ENCODE results near the gene CDK14.
"Not testable (repeated sequence)": the region's sequence is repeated elsewhere in the genome, so short reads cannot be mapped to it uniquely, and the experiment has no call there.

CDK14 gene

DNA sequence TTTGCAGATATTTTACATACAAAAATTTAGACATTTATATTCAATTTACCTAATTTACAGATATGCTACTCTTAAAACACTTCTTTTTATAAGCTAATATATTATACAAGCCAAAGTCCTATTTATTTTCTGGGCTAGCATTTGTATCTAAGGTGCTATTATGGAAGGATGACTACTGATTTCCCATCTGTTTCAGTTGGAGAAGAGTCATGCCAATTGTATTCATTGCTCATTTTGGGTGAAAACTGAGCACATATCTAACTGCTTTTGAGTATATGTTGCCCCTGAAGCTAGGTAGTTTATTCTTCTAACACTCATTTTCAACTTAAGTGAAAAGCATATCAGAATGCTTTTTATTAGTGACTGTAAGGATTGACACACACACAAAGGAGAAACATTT lies 172.9 kb downstream of the CDK14 start:
- TF ChIP-seq Cebpa-rat (IDR thresholded peaks at IDR 0.05) = no peak
- no peak overlapping the region for H3K9ac ChIP-seq
- H3K27ac ChIP-seq = no peak overlapping the region
- H3K4me2 ChIP-seq = no peak overlapping the region
- H3K4me3 ChIP-seq = no peak overlapping the region
- H3K27me3 ChIP-seq = no peaks in the 10 kb centered on the region
- H3K4me1 ChIP-seq = peaks cover 14 to 29% (median 20%) of the 10 kb centered on the region in 10 experiments; a peak in 19 of 20 replicates
- peaks cover 47 to 74% (median 62%) of the 10 kb centered on the region in 11 experiments for H3K9me3 ChIP-seq (replicated peaks in 1 of 11)
- no peaks in the 10 kb centered on the region for H4K20me1 ChIP-seq
- H3K36me3 ChIP-seq = peaks cover 27 to 63% (median 50%) of the 10 kb centered on the region in 11 experiments

DNA sequence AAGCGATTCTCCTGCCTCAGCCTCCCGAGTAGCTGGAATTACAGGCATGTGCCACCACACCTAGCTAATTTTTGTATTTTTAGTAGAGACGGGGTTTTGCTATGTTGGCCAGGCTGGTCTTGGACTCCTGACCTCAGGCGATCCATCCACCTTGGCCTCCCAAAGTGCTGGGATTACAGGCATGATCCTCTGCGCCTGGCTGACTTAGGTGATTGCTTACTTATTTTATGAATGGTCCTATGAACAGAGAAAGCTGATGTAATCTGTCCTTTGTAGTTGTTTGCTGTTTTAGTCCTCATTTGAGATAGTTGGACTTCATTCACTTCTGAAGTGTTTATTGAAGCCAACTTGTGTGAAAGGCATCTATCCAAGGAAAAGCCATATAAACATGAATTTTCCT lies 173.4 kb downstream of the CDK14 start:
- not testable (repeated sequence) for H3K9ac ChIP-seq, H3K27me3 ChIP-seq, H3K27ac ChIP-seq, H3K4me2 ChIP-seq, H3K4me3 ChIP-seq, H4K20me1 ChIP-seq
- Histone ChIP-seq H3K9me3 (replicated peaks in 1 of 11) (peaks cover 47 to 76% (median 62%) of the 10 kb centered on the region in 11 experiments), H3K36me3 (peaks cover 27 to 63% (median 50%) of the 10 kb centered on the region in 11 experiments), H3K4me1 (peaks cover 10 to 24% (median 15%) of the 10 kb centered on the region in 10 experiments; a peak in 19 of 20 replicates)

DNA sequence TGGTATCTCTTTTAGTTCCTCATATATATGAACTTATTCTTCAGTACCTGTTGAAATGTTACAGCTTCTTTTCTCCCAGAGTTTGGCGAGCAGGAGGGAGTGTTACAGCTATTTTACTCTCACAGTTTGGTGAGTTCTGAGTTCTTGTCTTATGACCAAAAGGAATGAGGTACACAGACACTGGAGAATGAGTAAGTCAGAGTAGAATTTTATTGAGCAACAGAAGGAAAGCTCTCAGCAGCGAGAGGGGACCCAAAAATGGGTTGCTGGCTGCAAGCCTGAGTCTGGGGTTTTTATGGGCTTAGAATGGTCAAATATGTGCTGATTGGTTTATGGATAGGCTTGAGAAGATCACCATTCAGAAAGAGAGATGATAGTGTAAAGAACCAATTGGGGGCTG lies 175.2 kb downstream of the CDK14 start:
- Histone ChIP-seq H3K4me1 (peaks cover 6 to 11% (median 7%) of the 10 kb centered on the region in 10 experiments; a peak in 16 of 20 replicates), H3K9me3 (replicated peaks in 1 of 11) (peaks cover 47 to 80% (median 70%) of the 10 kb centered on the region in 11 experiments), H3K9ac (no peak overlapping the region), H3K4me2 (no peak overlapping the region), H3K27me3 (no peaks in the 10 kb centered on the region), H3K36me3 (peaks cover 27 to 73% (median 52%) of the 10 kb centered on the region in 11 experiments), H3K4me3 (peak overlapping the region in 4 of 10 experiments; percentile 9 to 23 (median 18); a peak in 2 of 20 replicates), H3K27ac (peak overlapping the region in 4 of 11 experiments; percentile 61 to 71 (median 66); a peak in 3 of 22 replicates), H4K20me1 (no peaks in the 10 kb centered on the region)
- TF ChIP-seq Cebpa-rat (IDR thresholded peaks at IDR 0.05) = no peak

DNA sequence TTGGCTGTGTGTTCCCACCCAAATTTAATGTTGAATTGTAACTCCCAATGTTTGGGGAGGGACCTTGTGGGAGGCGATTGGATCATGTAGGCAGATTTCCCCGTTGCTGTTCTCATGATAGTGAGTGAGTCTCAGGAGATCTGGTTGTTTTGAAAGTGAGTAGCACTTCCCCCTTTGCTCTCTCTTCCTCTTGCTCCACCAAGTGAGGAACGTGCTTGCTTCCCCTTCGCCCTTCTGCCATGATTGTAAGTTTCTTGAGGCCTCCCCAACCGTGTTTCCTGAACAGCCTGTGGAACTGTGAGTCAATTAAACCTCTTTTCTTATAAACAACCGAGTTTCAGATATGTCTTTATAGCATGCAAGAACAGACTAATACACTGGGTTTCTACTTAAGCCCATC lies 176.3 kb downstream of the CDK14 start:
- Histone ChIP-seq H3K27me3 (no peaks in the 10 kb centered on the region), H3K9ac (peak overlapping the region in 2 of 11 experiments; percentile 3 to 33; a peak in 1 of 22 replicates), H3K9me3 (replicated peaks in 1 of 11) (peaks cover 48 to 78% (median 68%) of the 10 kb centered on the region in 11 experiments), H3K4me1 (peaks cover 6 to 11% (median 7%) of the 10 kb centered on the region in 10 experiments; a peak in 16 of 20 replicates), H3K27ac (peak overlapping the region in 10 of 11 experiments; percentile 51 to 71 (median 62); a peak in 19 of 22 replicates), H3K4me3 (peak overlapping the region in 2 of 10 experiments; percentile 15 to 20; a peak in 1 of 20 replicates), H3K4me2 (peak overlapping the region in 10 of 11 experiments; percentile 7 to 52 (median 32); a peak in 15 of 22 replicates), H4K20me1 (no peaks in the 10 kb centered on the region), H3K36me3 (peaks cover 21 to 71% (median 45%) of the 10 kb centered on the region in 11 experiments)
- no peak for TF ChIP-seq Cebpa-rat (IDR thresholded peaks at IDR 0.05)

DNA sequence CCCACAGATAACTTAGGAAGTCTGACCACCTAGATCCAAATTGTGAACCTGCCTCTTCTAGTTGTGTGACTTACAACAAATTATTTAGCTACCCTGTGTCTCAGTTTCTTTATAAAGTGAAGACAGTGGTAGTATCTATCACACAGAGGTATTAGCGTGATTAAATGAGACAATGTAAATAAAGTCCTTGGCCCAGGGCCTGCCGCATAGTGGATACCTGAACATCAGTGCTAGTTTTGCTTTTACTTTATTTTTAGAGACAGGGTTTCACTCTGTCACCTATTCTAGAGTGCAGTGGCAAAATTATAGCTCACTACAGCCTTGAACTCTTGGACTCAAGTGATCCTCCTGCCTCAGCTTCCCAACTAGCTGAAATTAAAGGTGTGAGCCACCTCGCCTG lies 177.1 kb downstream of the CDK14 start:
- Histone ChIP-seq H3K4me1 (peaks cover 6 to 11% (median 7%) of the 10 kb centered on the region in 10 experiments; a peak in 16 of 20 replicates), H3K9ac (no peak overlapping the region), H3K27me3 (no peaks in the 10 kb centered on the region), H3K4me3 (no peak overlapping the region), H3K9me3 (replicated peaks in 1 of 11) (peaks cover 53 to 82% (median 66%) of the 10 kb centered on the region in 11 experiments), H3K27ac (no peak overlapping the region; a peak in 1 of 22 replicates), H4K20me1 (no peaks in the 10 kb centered on the region), H3K4me2 (no peak overlapping the region), H3K36me3 (peaks cover 21 to 71% (median 48%) of the 10 kb centered on the region in 11 experiments)
- no peak for TF ChIP-seq Cebpa-rat (IDR thresholded peaks at IDR 0.05)

- TF ChIP-seq Cebpa-rat (IDR thresholded peaks at IDR 0.05) = no peak
- Histone ChIP-seq H3K4me3 (no peak overlapping the region), H3K4me2 (no peak overlapping the region)
Observed at GRCh38 chr7:90774706-90775105, 178.6 kb downstream of the CDK14 start.

DNA sequence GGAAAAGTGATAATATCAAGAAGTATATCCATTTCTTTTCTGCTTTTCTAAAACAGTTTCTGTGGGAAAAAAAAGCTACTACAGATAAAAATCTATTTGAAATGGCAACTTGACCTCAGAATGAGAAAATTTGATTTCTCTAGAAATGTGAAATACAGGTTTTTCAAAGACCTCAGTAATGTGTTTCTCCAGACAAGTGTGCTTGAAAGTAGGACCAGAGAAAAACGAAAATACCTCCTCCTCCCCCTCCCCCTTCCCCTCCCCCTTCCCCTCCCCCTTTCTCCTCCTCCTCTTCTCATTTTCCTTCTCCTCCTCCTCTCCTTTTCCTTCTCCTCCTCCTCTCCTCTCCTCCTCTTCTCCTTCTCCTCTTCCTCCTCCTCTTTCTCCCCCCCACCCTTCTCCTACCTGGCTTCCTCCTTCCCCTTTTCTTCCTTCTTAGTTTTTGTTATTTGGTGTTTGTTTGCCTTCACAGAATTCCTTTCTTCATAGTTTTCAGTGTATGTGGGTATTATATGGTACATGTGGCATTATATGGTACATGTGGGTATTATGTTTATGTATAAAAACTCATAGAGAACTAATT lies 179.4 kb downstream of the CDK14 start:
- no peak for TF ChIP-seq Cebpa-rat (IDR thresholded peaks at IDR 0.05)
- Histone ChIP-seq H4K20me1 (no peaks in the 10 kb centered on the region), H3K27me3 (no peaks in the 10 kb centered on the region), H3K4me1 (peaks cover 6 to 11% (median 7%) of the 10 kb centered on the region in 10 experiments; a peak in 16 of 20 replicates), H3K4me2 (no peak overlapping the region), H3K4me3 (no peak overlapping the region), H3K27ac (no peak overlapping the region), H3K9me3 (replicated peaks in 1 of 11) (peaks cover 49 to 78% (median 64%) of the 10 kb centered on the region in 11 experiments), H3K36me3 (peaks cover 14 to 66% (median 41%) of the 10 kb centered on the region in 11 experiments), H3K9ac (no peak overlapping the region)

More at GRCh38 chr7:90774706-90775105, 178.6 kb downstream of the CDK14 start:
- H4K20me1 ChIP-seq = no peaks in the 10 kb centered on the region
- peaks cover 17 to 71% (median 46%) of the 10 kb centered on the region in 11 experiments for H3K36me3 ChIP-seq
- no peak overlapping the region for H3K9ac ChIP-seq
- H3K27ac ChIP-seq = no peak overlapping the region
- no peaks in the 10 kb centered on the region for H3K27me3 ChIP-seq
- peaks cover 57 to 82% (median 70%) of the 10 kb centered on the region in 11 experiments for H3K9me3 ChIP-seq (replicated peaks in 1 of 11)
- peaks cover 6 to 11% (median 7%) of the 10 kb centered on the region in 10 experiments; a peak in 16 of 20 replicates for H3K4me1 ChIP-seq

- no peaks in the 10 kb centered on the region for H4K20me1 ChIP-seq
- no peaks in the 10 kb centered on the region for H3K27me3 ChIP-seq
- peaks cover 3 to 6% (median 5%) of the 10 kb centered on the region in 10 experiments; a peak in 16 of 20 replicates for H3K4me1 ChIP-seq
- H3K4me3 ChIP-seq = no peak overlapping the region
- H3K9me3 ChIP-seq (replicated peaks in 1 of 11) = peaks cover 34 to 62% (median 49%) of the 10 kb centered on the region in 11 experiments
- H3K27ac ChIP-seq = no peak overlapping the region
- no peak overlapping the region for H3K9ac ChIP-seq
- peaks cover 0 to 51% (median 25%) of the 10 kb centered on the region in 11 experiments; a peak in 17 of 22 replicates for H3K36me3 ChIP-seq
- no peak for TF ChIP-seq Cebpa-rat (IDR thresholded peaks at IDR 0.05)
- H3K4me2 ChIP-seq = no peak overlapping the region
Observed at GRCh38 chr7:90777041-90777440, 180.9 kb downstream of the CDK14 start.

DNA sequence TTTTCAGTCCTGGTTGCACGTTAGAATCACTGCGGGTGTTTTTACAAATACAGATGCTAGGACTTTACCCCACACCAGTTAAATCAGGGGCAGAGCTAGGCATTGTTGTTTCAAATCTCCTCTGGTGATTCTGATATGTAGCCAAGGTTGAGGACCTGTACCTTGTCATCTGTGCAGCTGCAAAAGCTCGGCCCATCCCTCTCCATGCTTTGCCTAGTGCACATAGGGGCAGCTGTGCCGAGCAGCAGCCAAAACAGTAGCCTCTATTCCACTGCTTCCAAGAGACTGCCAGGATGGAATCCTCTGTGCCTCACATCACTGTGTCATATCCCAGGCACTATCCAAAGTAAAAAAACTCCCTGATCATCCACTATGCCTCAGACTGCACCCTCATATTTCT lies 181.3 kb downstream of the CDK14 start:
- H3K4me3 ChIP-seq = no peak overlapping the region
- peaks cover 32 to 60% (median 47%) of the 10 kb centered on the region in 11 experiments for H3K9me3 ChIP-seq (replicated peaks in 1 of 11)
- H3K9ac ChIP-seq = no peak overlapping the region
- H3K4me2 ChIP-seq = no peak overlapping the region
- peaks cover 0 to 2% (median under 1%) of the 10 kb centered on the region in 10 experiments; a peak in 10 of 20 replicates for H3K4me1 ChIP-seq
- H3K27me3 ChIP-seq = no peaks in the 10 kb centered on the region
- no peaks in the 10 kb centered on the region for H4K20me1 ChIP-seq
- TF ChIP-seq Cebpa-rat (IDR thresholded peaks at IDR 0.05) = no peak
- H3K36me3 ChIP-seq = peaks cover 0 to 47% (median 24%) of the 10 kb centered on the region in 11 experiments; a peak in 17 of 22 replicates
- no peak overlapping the region for H3K27ac ChIP-seq

All from BLaER1 treated with 17β-estradiol and CSF1 and Interleukin-3, amounts not matched to agents 10 nM and 100 nM (cell line).